Neural crest cell (in vitro differentiated cells): ENCODE data around the gene GJA1. TPM values are rescaled to one million over a fixed set of nuclear protein-coding genes. Genes with fewer than 3 reads are reported as not detected.
A peak's percentile ranks its signal among the peaks of the same experiment; 100 is the strongest.
"Not testable (repeated sequence)": the region's sequence is repeated elsewhere in the genome, so short reads cannot be mapped to it uniquely, and the experiment has no call there.

Experiments used
- DNase-seq: peaks from one replicate; pipeline ENCODE4 v3.0.0; 2021; ENCODE audit warnings: low read depth, mixed read lengths, low spot score
- H3K27ac Mint-ChIP-seq: one replicate; pipeline ENCODE4 v1.8.0; 2021; ENCODE audit warnings: mild to moderate bottlenecking, mixed read lengths; ENCODE audit not compliant: unreplicated experiment
- H3K27me3 Mint-ChIP-seq: 2 replicates; pipeline ENCODE4 v1.8.0; 2021; ENCODE audit warnings: low read depth, mild to moderate bottlenecking, mixed read lengths
- H3K36me3 Mint-ChIP-seq: 2 replicates; pipeline ENCODE4 v1.8.0; 2021; ENCODE audit warnings: low read depth, mild to moderate bottlenecking, mixed read lengths
- H3K4me1 Mint-ChIP-seq: 2 replicates; pipeline ENCODE4 v1.8.0; 2021; ENCODE audit warnings: mixed read lengths
- H3K4me3 Mint-ChIP-seq: one replicate; pipeline ENCODE4 v1.8.0; 2021; ENCODE audit warnings: mild to moderate bottlenecking, mixed read lengths
- H3K9me3 Mint-ChIP-seq: 2 replicates; pipeline ENCODE4 v1.8.0; 2021; ENCODE audit warnings: mixed read lengths
- CTCF ChIP-seq: fragments of 200-600 bp; sonication (generic); conservative IDR thresholded peaks from 2 replicates; pipeline ENCODE4 v1.5.0; 2021; ENCODE audit warnings: antibody characterized with exemption, mild to moderate bottlenecking
- total RNA-seq: library from RNA; stranded (reverse); gene quantifications from 2 replicates; pipeline ENCODE4 v1.2.1, GENCODE V29; 2021

The GJA1 gene
- total RNA-seq, 1 donor from 2014 or later: 91.2 TPM

- Mint-ChIP-seq H3K36me3 (no peaks in the 10 kb centered on the region), H3K9me3 (peaks cover 7% of the 10 kb centered on the region), H3K27ac (no peak overlapping the region), H3K27me3 (no peaks in the 10 kb centered on the region), H3K4me3 (no peak overlapping the region), H3K4me1 (no peaks in the 10 kb centered on the region)
- TF ChIP-seq CTCF: no peak
- no peak for DNase-seq
Measured at GRCh38 chr6:121418346-121418745, 17.1 kb upstream of the GJA1 start.

GRCh38 chr6:121426686-121427085 lies 8.8 kb upstream of the GJA1 start:
- Mint-ChIP-seq H3K36me3 (no peaks in the 10 kb centered on the region), H3K4me3 (no peak overlapping the region), H3K27me3 (no peaks in the 10 kb centered on the region), H3K9me3 (no peaks in the 10 kb centered on the region), H3K27ac (no peak overlapping the region), H3K4me1 (peaks cover 15% of the 10 kb centered on the region)
- no peak for TF ChIP-seq CTCF
- no peak for DNase-seq

GRCh38 chr6:121428872-121429756 lies 6.3 kb upstream of the GJA1 start:
- H3K4me3 Mint-ChIP-seq: no peak overlapping the region
- no peaks in the 10 kb centered on the region for H3K36me3 Mint-ChIP-seq
- H3K27me3 Mint-ChIP-seq: no peaks in the 10 kb centered on the region
- DNase-seq: no peak
- no peaks in the 10 kb centered on the region for H3K9me3 Mint-ChIP-seq
- TF ChIP-seq CTCF: no peak
- H3K4me1 Mint-ChIP-seq: peaks cover 19% of the 10 kb centered on the region
- H3K27ac Mint-ChIP-seq: no peak overlapping the region

GRCh38 chr6:121430514-121431460 lies 4.7 kb upstream of the GJA1 start:
- Mint-ChIP-seq H3K4me3 (no peak overlapping the region), H3K36me3 (no peaks in the 10 kb centered on the region), H3K9me3 (no peaks in the 10 kb centered on the region), H3K4me1 (peaks cover 30% of the 10 kb centered on the region), H3K27me3 (no peaks in the 10 kb centered on the region), H3K27ac (peak overlapping the region; percentile 31)
- TF ChIP-seq CTCF: peak; percentile 90
- DNase-seq: no peak

GRCh38 chr6:121431776-121432175 lies 3.7 kb upstream of the GJA1 start:
- peaks cover 30% of the 10 kb centered on the region for H3K4me1 Mint-ChIP-seq
- not testable (repeated sequence) for H3K27me3 Mint-ChIP-seq, H3K36me3 Mint-ChIP-seq, H3K9me3 Mint-ChIP-seq, DNase-seq, H3K4me3 Mint-ChIP-seq, H3K27ac Mint-ChIP-seq
